Activated naive CD4-positive, alpha-beta T cell treated with Interleukin-2 at 50 U/mL for 16 hours (primary cell): ENCODE results near the gene ARFGEF3.
A peak's percentile ranks its signal among the peaks of the same experiment; 100 is the strongest.
"Not testable (repeated sequence)": the region's sequence is repeated elsewhere in the genome, so short reads cannot be mapped to it uniquely, and the experiment has no call there.

Experiments
- DNase-seq: peaks from one replicate; pipeline ENCODE4 v3.0.0-alpha.2; 2020

Gene ARFGEF3

DNA sequence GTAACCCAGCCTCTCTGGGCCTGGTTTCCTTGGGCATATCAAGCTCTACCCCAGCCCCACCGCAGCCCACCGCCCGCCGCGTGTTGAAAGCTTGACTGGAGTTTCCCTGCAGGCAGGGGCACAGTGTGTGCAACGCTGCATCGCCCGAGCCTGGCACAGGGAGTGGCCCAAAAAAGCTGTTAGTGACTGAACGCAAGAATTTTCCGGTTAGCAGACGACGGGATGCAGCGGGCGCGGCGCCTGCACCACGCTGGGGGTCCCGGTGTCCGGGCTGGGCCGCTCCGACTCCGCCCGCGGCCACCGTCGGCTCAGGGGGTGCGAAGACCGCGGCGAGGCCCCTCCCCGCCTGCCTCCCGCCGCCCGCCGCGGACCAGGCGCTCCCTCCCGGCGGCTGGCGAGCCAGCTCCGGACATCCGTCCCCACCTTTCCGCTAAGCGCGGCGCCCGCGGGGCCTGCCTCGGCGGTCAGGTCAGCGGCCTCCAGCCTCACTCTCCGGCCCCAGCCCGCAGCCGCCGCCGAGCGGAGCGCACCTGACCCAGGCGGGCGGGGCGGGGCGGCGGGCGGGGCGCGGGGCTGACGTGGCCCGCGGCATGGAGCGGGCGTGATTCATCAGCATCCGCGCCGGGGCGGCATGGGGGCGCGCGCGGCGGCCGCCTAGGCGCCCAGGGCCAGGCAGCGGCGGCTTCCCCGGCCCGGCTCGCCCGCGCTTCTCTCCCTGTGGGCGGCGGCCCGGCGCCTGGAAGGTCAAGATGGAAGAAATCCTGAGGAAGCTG, at the start of gene ARFGEF3:
Gene ARFGEF3, plus strand, starts transcription at position 602 of the 773 bp plus-strand sequence. Its CDS starts 148 bp downstream, at position 750.
- DNase-seq = peak; percentile 65

- no peak for DNase-seq
Measured at GRCh38 chr6:138113588-138114210, 48.0 kb upstream of the ARFGEF3 start.

DNA sequence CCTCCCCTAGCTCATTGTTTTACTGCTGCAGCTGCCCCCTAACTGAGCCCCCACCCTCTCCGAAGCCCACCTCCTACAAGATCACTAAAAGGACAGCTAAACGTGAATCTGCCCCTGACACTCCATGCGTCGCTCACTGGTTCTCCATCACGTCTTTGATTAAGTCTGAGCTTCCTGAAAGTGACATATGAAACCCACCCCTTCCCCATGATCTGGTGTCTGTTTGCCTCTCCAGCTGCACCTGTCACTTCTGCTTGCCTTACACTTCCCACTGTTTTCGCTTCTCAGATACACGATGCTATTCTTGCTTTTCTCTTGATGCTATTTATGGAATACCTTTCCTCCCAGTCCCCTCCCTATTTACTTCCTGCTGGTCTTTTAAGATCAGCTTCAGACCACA, 46.5 kb upstream of the ARFGEF3 start:
- no peak for DNase-seq

GRCh38 chr6:138115877-138116660, 45.7 kb upstream of the ARFGEF3 start:
- peak; percentile 33 for DNase-seq

- DNase-seq = no peak
Measured at GRCh38 chr6:138116661-138116999, 45.1 kb upstream of the ARFGEF3 start.

DNA sequence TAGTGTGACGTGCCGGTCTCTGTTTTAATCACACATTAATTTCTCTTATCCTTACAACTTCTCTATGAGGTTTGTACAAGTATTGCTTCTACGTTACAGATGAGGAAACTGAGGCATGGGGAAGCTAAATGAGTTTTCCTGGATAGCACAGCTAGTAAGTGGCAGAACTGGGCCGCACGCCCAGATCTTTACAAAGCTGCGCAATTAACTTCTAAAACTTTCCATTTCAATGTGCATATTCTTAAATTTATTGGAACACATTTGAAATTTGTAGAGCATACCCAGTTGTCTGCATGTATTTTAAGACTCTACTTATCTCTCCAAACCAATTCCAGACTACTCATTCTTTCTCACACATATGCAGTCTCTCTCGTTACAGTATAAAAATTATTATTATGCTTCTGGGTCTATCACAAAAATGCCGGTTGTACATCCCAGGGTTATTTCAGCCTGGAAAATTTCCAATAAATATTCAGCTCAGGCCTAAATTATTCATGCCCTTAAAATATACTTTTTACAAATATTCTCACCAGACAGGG, 44.3 kb upstream of the ARFGEF3 start:
- no peak for DNase-seq

DNA sequence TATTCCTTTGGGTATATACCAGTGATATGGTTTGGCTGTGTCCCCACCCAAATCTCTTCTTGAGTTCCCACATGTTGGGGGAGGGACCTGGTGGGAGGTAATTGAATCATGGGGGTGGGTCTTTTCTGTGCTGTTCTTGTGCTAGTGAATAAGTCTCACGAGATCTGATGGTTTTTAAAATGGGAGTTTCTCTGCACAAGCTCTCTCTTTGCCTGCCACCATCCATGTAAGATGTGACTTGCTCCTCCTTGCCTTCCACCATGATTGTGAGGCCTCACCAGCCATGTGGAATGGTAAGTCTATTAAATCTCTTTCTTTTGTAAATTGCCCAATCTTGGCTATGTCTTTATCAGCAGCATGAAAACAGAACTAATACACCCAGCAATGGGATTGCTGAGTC, 42.5 kb upstream of the ARFGEF3 start:
- not testable (repeated sequence) for DNase-seq

GRCh38 chr6:138119976-138120375, 41.8 kb upstream of the ARFGEF3 start:
- no peak for DNase-seq

- DNase-seq = no peak
Measured at GRCh38 chr6:138124096-138124495, 37.6 kb upstream of the ARFGEF3 start.

DNA sequence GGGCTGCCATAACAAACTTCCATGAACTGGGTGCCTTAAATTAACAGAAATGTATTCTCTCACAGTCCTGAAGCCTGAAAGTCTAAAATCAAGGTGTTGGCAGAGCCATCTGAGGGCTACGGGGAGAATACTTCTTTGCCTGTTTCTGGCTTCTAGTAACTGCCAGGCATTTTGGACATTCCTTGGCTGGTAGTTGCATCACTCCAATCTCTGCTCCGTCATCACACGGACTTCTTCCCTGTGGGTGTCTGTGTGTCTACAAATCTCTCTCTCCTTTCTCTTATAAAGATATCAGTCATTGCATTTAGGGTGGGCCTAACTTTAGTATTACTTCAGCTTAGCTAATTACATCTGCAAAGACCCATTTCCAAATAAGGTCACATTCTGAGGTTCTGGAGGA, 33.6 kb upstream of the ARFGEF3 start:
- no peak for DNase-seq

GRCh38 chr6:138129190-138129589, 32.5 kb upstream of the ARFGEF3 start:
- no peak for DNase-seq

DNA sequence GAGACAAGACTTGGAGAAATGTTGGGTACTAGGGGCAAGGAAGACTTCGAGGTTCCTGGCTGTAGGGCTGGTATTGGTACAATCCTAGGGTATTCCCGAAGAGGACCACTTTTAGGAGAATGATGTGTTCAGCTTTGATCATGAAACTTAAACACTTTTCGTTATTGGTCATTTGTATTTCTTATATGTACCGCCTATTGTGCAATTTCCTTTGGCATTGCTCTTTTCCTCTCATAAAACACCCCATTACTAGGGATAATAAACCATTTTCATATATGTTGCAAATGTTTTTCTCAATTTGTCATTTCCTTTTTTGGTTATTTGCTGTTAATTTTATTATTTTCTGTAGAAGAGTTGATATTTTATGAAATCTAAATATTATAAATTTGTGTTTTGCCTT, 18.9 kb upstream of the ARFGEF3 start:
- DNase-seq = no peak

GRCh38 chr6:138145402-138145801, 16.3 kb upstream of the ARFGEF3 start:
- no peak for DNase-seq

GRCh38 chr6:138146544-138146943, 15.2 kb upstream of the ARFGEF3 start:
- DNase-seq = no peak

DNA sequence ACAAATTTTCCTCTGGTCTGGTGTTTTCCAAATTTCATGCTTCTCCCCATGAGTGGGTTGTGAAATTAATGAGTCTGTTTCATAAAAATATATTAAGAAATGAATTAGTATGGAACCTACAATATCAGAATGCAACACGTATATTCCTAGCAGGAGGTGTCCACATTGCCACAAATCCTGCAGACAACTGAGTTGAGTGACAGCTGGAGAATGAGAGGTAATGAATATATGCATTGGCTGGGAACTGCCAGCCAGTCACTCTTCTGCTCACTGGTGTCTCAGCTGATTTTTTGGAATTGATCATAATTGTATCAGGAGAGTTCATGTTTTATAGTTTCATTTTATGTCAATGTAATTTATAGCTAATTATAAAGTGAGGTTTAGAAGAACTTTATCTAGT, 6.3 kb upstream of the ARFGEF3 start:
- no peak for DNase-seq

DNA sequence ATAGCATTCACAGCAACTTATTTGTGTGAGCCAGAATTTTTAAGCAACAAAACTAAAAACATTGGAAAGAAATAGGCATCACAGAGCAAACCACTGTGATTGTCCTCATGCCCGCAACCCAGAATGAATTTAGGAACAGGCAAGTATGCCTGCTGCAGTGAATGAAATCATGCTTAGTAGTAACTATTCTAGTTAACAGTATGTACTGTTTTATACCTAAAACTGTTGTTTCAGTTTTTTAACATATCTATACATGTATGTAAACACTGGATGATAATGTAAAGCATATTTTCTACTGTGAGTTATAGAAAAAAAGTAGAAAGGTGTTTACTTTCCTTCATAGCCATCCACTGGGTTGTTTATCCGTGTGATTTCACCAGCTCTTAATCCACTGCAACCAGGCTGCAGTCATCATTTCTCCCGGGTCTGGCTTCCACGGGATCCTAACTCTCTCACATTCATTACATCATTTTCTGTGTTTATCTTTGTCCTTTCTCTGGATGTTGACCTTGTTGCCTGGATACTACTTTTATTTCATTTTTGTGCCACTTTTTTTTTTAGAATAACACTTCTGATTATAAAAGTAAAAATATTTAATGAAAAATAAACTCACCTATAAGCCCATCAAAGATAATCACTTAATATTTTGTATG, 3.6 kb upstream of the ARFGEF3 start:
- DNase-seq = no peak

GRCh38 chr6:138159246-138159645, 2.5 kb upstream of the ARFGEF3 start:
- DNase-seq = no peak

- DNase-seq = no peak
Measured at GRCh38 chr6:138160329-138161087, 1.2 kb upstream of the ARFGEF3 start.

DNA sequence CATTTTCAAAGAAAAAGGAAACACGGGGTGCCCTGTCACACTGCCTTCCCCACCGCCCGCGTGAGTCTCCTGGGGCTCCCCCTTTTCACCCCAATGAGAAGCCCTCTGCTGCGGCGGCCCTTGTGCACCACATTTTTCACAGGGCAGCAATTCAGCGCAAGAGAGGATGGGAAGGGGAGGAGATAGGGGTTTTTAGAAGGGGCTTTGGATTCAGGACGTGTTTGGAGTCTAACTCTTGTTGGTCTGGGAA, 726 bp upstream of the ARFGEF3 start:
- DNase-seq = no peak

DNA sequence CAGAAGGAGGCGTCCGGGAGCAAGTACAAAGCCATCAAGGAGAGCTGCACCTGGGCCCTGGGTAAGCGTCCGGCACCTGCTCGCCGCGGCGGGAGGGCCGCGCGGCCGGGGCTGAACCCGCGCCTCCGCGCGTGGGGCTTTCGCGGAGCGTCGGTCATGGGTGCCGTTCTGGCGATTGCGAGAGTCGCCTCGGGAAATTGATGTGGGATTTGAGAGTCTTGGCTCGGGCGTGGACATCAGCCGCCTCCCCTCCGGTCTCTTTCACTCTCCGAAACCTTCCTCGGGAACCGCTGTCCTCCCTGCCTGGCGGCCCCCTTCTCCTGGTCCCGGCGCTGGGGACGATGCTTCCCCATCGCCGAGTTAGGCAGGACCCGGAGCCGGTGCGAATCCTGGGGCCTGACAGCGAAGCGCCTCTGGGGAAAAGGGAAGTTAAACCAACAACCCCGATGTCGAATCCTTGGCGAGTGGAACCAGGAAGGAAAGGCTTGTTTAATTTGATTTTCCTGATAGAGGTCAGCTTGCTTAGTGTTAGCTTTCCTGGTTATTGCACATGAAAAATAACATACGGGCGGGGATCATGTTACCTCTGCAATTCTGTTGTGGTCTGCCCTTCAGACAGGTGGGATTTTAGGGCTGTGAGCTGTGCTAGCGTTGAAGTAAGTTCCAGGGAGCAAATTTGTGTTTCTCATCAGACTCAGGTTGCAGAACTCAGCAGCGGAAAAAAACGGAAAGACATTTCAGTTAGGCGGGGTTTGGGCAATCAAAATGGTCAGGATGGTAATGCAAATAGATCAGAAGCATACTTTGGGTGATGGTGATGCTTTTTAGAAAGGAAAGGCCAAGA, 594 bp downstream of the ARFGEF3 start:
- no peak for DNase-seq

DNA sequence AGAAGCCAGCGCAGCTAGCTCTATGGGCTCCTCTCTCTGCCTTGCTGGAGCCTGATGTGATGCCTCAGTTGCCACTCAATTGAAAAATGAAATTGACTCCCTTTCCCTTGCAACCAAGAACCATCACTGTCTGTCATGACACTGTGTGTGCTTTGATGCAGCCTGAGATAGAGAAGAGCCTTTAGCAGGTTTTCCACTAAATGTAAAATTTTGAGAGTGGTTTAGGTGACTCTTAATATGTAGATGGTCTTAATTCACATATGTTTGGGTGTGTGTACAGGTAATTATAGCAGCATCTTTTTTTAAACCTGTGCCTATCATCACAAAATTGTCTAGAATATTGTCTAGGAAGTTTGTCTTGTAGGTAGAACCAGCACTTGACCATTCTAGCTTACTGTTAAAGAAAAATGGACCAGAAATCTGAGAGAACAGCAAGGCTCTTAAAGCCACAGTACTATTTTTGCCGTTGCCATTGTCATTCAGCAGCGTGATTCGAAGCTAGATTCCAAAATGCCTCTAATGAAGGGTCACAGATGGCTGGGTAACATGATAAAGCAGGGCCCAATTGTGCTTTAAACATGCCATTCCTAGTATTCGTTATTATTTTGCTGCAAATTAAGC, 1.3 kb downstream of the ARFGEF3 start:
- no peak for DNase-seq
